ENCODE results near the gene DTD1. TPM values are rescaled to one million over a fixed set of nuclear protein-coding genes. Genes with fewer than 3 reads are reported as not detected.

The DTD1 gene
- total RNA-seq, 2 donors from 2014 or later, result 17.0 to 21.0 TPM

GRCh38 chr20:18657575-18657974 lies 69.7 kb downstream of the DTD1 start:
- H3K9me3 ChIP-seq, result no peaks in the 10 kb centered on the region
- TF ChIP-seq CTCF (IDR thresholded peaks at IDR 0.05), result no peak
- H3K27me3 ChIP-seq, result no peaks in the 10 kb centered on the region
- H3K9ac ChIP-seq (ENCODE audit: low read depth in 2 of 2, low read length in 2 of 2), result no peak overlapping the region
- intact Hi-C loops (cut with DNase I), result no loop called here
- H3K27ac ChIP-seq, result no peak overlapping the region
- no peak for DNase-seq
- H3K36me3 ChIP-seq, result no peaks in the 10 kb centered on the region
- no peaks in the 10 kb centered on the region for H3K4me1 ChIP-seq
- H3K4me3 ChIP-seq, result no peak overlapping the region

- TF ChIP-seq CTCF (IDR thresholded peaks at IDR 0.05), result no peak
- H3K9me3 ChIP-seq, result no peaks in the 10 kb centered on the region
- no peaks in the 10 kb centered on the region for H3K4me1 ChIP-seq
- H3K36me3 ChIP-seq, result no peaks in the 10 kb centered on the region
- no peak overlapping the region for H3K4me3 ChIP-seq
- H3K27ac ChIP-seq, result no peak overlapping the region
- DNase-seq, result no peak
- no peak overlapping the region for H3K9ac ChIP-seq (ENCODE audit: low read depth in 2 of 2, low read length in 2 of 2)
- H3K27me3 ChIP-seq, result no peaks in the 10 kb centered on the region
- intact Hi-C loops (cut with DNase I), result no loop called here
Measured at GRCh38 chr20:18662279-18663040, 74.6 kb downstream of the DTD1 start.

- no peaks in the 10 kb centered on the region for H3K36me3 ChIP-seq
- no peak overlapping the region for H3K9ac ChIP-seq (ENCODE audit: low read depth in 2 of 2, low read length in 2 of 2)
- no peak for TF ChIP-seq CTCF (IDR thresholded peaks at IDR 0.05)
- H3K4me3 ChIP-seq, result no peak overlapping the region
- intact Hi-C loops (cut with DNase I), result no loop called here
- no peaks in the 10 kb centered on the region for H3K9me3 ChIP-seq
- H3K27ac ChIP-seq, result no peak overlapping the region
- H3K27me3 ChIP-seq, result no peaks in the 10 kb centered on the region
- H3K4me1 ChIP-seq, result no peaks in the 10 kb centered on the region
- no peak for DNase-seq
Measured at GRCh38 chr20:18663932-18664331, 76.1 kb downstream of the DTD1 start.

- TF ChIP-seq CTCF (IDR thresholded peaks at IDR 0.05), result no peak
- H3K9me3 ChIP-seq, result no peaks in the 10 kb centered on the region
- intact Hi-C loops (cut with DNase I), result no loop called here
- no peaks in the 10 kb centered on the region for H3K4me1 ChIP-seq
- no peaks in the 10 kb centered on the region for H3K27me3 ChIP-seq
- no peak overlapping the region for H3K9ac ChIP-seq (ENCODE audit: low read depth in 2 of 2, low read length in 2 of 2)
- H3K4me3 ChIP-seq, result no peak overlapping the region
- no peak overlapping the region for H3K27ac ChIP-seq
- H3K36me3 ChIP-seq, result no peaks in the 10 kb centered on the region
- DNase-seq, result no peak
Measured at GRCh38 chr20:18665135-18665534, 77.3 kb downstream of the DTD1 start.

- DNase-seq, result no peak
- Histone ChIP-seq H3K36me3 (no peaks in the 10 kb centered on the region), H3K27me3 (no peaks in the 10 kb centered on the region), H3K4me1 (no peaks in the 10 kb centered on the region), H3K4me3 (no peak overlapping the region), H3K9me3 (no peaks in the 10 kb centered on the region), H3K9ac (ENCODE audit: low read depth in 2 of 2, low read length in 2 of 2) (no peak overlapping the region), H3K27ac (no peak overlapping the region)
- intact Hi-C loops (cut with DNase I), result no loop called here
- no peak for TF ChIP-seq CTCF (IDR thresholded peaks at IDR 0.05)
Measured at GRCh38 chr20:18666803-18667415, 79.1 kb downstream of the DTD1 start.
